Osteocyte (in vitro differentiated cells): Measurements from ENCODE around the gene SGMS1. TPM values are rescaled to one million over a fixed set of nuclear protein-coding genes. Genes with fewer than 3 reads are reported as not detected.
A peak's percentile ranks its signal among the peaks of the same experiment; 100 is the strongest.

Experiments
- DNase-seq: peaks from one replicate; pipeline ENCODE4 v3.0.0; 2021; ENCODE audit warnings: mixed read lengths; ENCODE audit not compliant: unreplicated experiment; ENCODE audit errors: extremely low spot score
- H3K27ac Mint-ChIP-seq: one replicate; pipeline ENCODE4 v1.8.0; 2021; ENCODE audit warnings: mild to moderate bottlenecking, mixed read lengths; ENCODE audit not compliant: unreplicated experiment
- H3K27me3 Mint-ChIP-seq: one replicate; pipeline ENCODE4 v1.8.0; 2021; ENCODE audit warnings: mixed read lengths; ENCODE audit not compliant: unreplicated experiment
- H3K36me3 Mint-ChIP-seq: one replicate; pipeline ENCODE4 v1.8.0; 2021; ENCODE audit warnings: mixed read lengths; ENCODE audit not compliant: unreplicated experiment
- H3K4me1 Mint-ChIP-seq: one replicate; pipeline ENCODE4 v1.8.0; 2021; ENCODE audit warnings: mixed read lengths; ENCODE audit not compliant: unreplicated experiment
- H3K4me3 Mint-ChIP-seq: one replicate; pipeline ENCODE4 v1.8.0; 2021; ENCODE audit warnings: mild to moderate bottlenecking, moderate library complexity, mixed read lengths; ENCODE audit not compliant: unreplicated experiment
- H3K9me3 Mint-ChIP-seq: one replicate; pipeline ENCODE4 v1.8.0; 2021; ENCODE audit warnings: mixed read lengths; ENCODE audit not compliant: unreplicated experiment
- CTCF ChIP-seq: fragments of 200-600 bp; sonication (generic); IDR thresholded peaks from 2 replicates; pipeline ENCODE4 v1.5.0; 2021; ENCODE audit warnings: antibody characterized with exemption, mild to moderate bottlenecking, moderate library complexity
- total RNA-seq: library from RNA; stranded (reverse); gene quantifications from 2 replicates; pipeline ENCODE4 v1.2.1, GENCODE V29; 2021

SGMS1 gene
- total RNA-seq, 1 donor from 2014 or later: 21.0 TPM

GRCh38 chr10:50613726-50614443 lies 9.9 kb downstream of the SGMS1 start:
- H3K9me3 Mint-ChIP-seq: no peaks in the 10 kb centered on the region
- H3K4me1 Mint-ChIP-seq: peaks cover 11% of the 10 kb centered on the region
- no peak overlapping the region for H3K27ac Mint-ChIP-seq
- no peak overlapping the region for H3K4me3 Mint-ChIP-seq
- no peaks in the 10 kb centered on the region for H3K36me3 Mint-ChIP-seq
- TF ChIP-seq CTCF: no peak
- no peaks in the 10 kb centered on the region for H3K27me3 Mint-ChIP-seq
- DNase-seq: no peak

- no peak for TF ChIP-seq CTCF
- H3K9me3 Mint-ChIP-seq: no peaks in the 10 kb centered on the region
- H3K36me3 Mint-ChIP-seq: no peaks in the 10 kb centered on the region
- peaks cover 11% of the 10 kb centered on the region for H3K4me1 Mint-ChIP-seq
- H3K4me3 Mint-ChIP-seq: no peak overlapping the region
- DNase-seq: no peak
- H3K27ac Mint-ChIP-seq: no peak overlapping the region
- no peaks in the 10 kb centered on the region for H3K27me3 Mint-ChIP-seq
Observed at GRCh38 chr10:50613150-50613549, 10.6 kb downstream of the SGMS1 start.

GRCh38 chr10:50610368-50610767 lies 13.4 kb downstream of the SGMS1 start:
- peaks cover 28% of the 10 kb centered on the region for H3K4me1 Mint-ChIP-seq
- no peak overlapping the region for H3K27ac Mint-ChIP-seq
- DNase-seq: no peak
- no peaks in the 10 kb centered on the region for H3K9me3 Mint-ChIP-seq
- H3K36me3 Mint-ChIP-seq: no peaks in the 10 kb centered on the region
- no peaks in the 10 kb centered on the region for H3K27me3 Mint-ChIP-seq
- no peak for TF ChIP-seq CTCF
- H3K4me3 Mint-ChIP-seq: no peak overlapping the region

- Mint-ChIP-seq H3K36me3 (no peaks in the 10 kb centered on the region), H3K4me1 (peaks cover 48% of the 10 kb centered on the region), H3K27me3 (no peaks in the 10 kb centered on the region), H3K27ac (no peak overlapping the region), H3K9me3 (no peaks in the 10 kb centered on the region), H3K4me3 (no peak overlapping the region)
- no peak for TF ChIP-seq CTCF
- DNase-seq: no peak
Observed at GRCh38 chr10:50607356-50607925, 16.3 kb downstream of the SGMS1 start.

- peak overlapping the region; percentile 88 for H3K27ac Mint-ChIP-seq
- H3K27me3 Mint-ChIP-seq: no peaks in the 10 kb centered on the region
- no peak for DNase-seq
- no peaks in the 10 kb centered on the region for H3K9me3 Mint-ChIP-seq
- no peak overlapping the region for H3K4me3 Mint-ChIP-seq
- peaks cover 48% of the 10 kb centered on the region for H3K4me1 Mint-ChIP-seq
- no peak for TF ChIP-seq CTCF
- H3K36me3 Mint-ChIP-seq: no peaks in the 10 kb centered on the region
Observed at GRCh38 chr10:50605951-50606270, 17.8 kb downstream of the SGMS1 start.
